WTC11 (cell line): ENCODE measurements around the gene PTGIS.

ENCODE experiments used
- FOXP4 ChIP-seq: sonication (generic); formaldehyde crosslinking; IDR thresholded peaks from 2 replicates; pipeline ENCODE4 v1.8.0; 2022; ENCODE audit warnings: mild to moderate bottlenecking, missing genetic modification reagents
- JUN ChIP-seq: sonication (generic); formaldehyde crosslinking; IDR thresholded peaks from 2 replicates; pipeline ENCODE4 v1.8.0; 2023; ENCODE audit warnings: mild to moderate bottlenecking, missing genetic modification reagents
- MAX ChIP-seq: sonication (generic); formaldehyde crosslinking; IDR thresholded peaks from 2 replicates; pipeline ENCODE4 v1.8.0; 2022; ENCODE audit warnings: mild to moderate bottlenecking, missing genetic modification reagents
- MYBL2 ChIP-seq: sonication (generic); formaldehyde crosslinking; IDR thresholded peaks from 2 replicates; pipeline ENCODE4 v1.8.1; 2023; ENCODE audit warnings: mild to moderate bottlenecking, moderate library complexity, missing genetic modification reagents
- NFE2L1 ChIP-seq: sonication (generic); formaldehyde crosslinking; IDR thresholded peaks from 2 replicates; pipeline ENCODE4 v1.8.1; 2023; ENCODE audit warnings: missing genetic modification reagents
- SP1 ChIP-seq: sonication (generic); formaldehyde crosslinking; conservative IDR thresholded peaks from 2 replicates; pipeline ENCODE4 v1.8.1; 2022; ENCODE audit warnings: missing genetic modification reagents
- TCF7 ChIP-seq: sonication (generic); formaldehyde crosslinking; IDR thresholded peaks from 2 replicates; pipeline ENCODE4 v1.8.0; 2022; ENCODE audit warnings: mild to moderate bottlenecking, low read depth, missing genetic modification reagents, moderate library complexity
- USF1 ChIP-seq: sonication (generic); formaldehyde crosslinking; IDR thresholded peaks from 2 replicates; pipeline ENCODE4 v1.8.0; 2022; ENCODE audit warnings: mild to moderate bottlenecking, missing genetic modification reagents
- USF2 ChIP-seq: sonication (generic); formaldehyde crosslinking; IDR thresholded peaks from 2 replicates; pipeline ENCODE4 v1.8.1; 2023; ENCODE audit warnings: mild to moderate bottlenecking, missing genetic modification reagents, moderate library complexity
- ZNF219 ChIP-seq: sonication (generic); formaldehyde crosslinking; IDR thresholded peaks from 2 replicates; pipeline ENCODE4 v1.8.0; 2023; ENCODE audit warnings: missing genetic modification reagents, mild to moderate bottlenecking, borderline replicate concordance
- TF ChIP-seq, protein P1 (sequence below): fragments of 200-600 bp; IDR thresholded peaks from 2 replicates; pipeline ENCODE4 v1.8.0; 2022; ENCODE audit warnings: antibody characterized with exemption
- TF ChIP-seq, protein P2 (sequence below): sonication (generic); formaldehyde crosslinking; IDR thresholded peaks from 2 replicates; pipeline ENCODE4 v1.8.0; 2023; ENCODE audit warnings: missing genetic modification reagents, mild to moderate bottlenecking, borderline replicate concordance
- TF ChIP-seq, protein P3 (sequence below): sonication (generic); formaldehyde crosslinking; conservative IDR thresholded peaks from 2 replicates; pipeline ENCODE4 v1.8.1; 2022; ENCODE audit warnings: mild to moderate bottlenecking, missing genetic modification reagents
- TF ChIP-seq, protein P4 (sequence below): sonication (generic); formaldehyde crosslinking; IDR thresholded peaks from 2 replicates; pipeline ENCODE4 v1.8.1; 2023; ENCODE audit warnings: mild to moderate bottlenecking, moderate library complexity, missing genetic modification reagents

DNA sequence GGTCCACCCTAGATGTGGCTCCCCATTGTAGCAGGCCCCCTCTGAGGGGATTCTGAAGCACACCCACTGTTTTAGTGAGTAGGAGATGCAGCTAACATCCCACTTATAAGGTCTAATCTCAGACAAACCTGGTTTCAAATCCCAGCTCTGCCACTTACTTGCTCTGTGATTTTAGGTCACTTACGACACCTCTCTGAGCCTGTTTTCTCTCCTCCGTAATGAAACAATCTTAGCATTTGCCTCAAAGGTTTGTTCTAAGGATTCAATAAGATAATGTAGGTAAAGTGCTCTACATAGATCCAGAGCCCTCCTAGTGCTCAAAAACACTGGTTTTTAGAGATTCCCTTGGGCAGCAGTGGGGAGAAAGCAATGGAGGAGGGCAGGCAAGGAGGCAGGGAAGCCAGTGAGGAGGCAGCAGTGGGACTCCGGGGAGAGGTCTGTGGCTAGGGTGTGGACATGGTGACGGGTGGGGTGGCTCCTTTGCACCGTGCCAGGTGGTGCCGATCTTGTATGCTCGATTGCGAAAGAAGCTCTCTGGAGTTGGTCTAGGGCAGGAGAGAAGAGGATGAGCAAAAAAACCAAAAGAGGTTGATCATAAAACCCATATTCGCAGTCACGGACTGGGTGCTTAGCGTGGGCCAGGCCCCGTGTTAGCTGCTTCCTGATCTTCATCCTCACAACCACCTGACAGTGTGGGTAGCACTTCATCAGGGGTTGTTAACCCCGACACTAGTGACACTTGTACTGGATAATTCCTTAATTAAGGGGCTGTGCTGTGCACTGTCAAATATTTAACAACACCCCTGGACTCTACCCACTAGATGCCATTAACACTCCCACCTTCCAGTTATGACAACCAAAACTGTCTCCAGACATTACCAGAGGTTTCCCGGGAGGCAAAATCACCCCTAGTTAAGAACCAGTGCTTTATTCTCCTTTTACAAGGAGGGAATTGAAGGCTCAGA is 16.8 kb upstream of the PTGIS start:
- TF ChIP-seq, protein P1, sequence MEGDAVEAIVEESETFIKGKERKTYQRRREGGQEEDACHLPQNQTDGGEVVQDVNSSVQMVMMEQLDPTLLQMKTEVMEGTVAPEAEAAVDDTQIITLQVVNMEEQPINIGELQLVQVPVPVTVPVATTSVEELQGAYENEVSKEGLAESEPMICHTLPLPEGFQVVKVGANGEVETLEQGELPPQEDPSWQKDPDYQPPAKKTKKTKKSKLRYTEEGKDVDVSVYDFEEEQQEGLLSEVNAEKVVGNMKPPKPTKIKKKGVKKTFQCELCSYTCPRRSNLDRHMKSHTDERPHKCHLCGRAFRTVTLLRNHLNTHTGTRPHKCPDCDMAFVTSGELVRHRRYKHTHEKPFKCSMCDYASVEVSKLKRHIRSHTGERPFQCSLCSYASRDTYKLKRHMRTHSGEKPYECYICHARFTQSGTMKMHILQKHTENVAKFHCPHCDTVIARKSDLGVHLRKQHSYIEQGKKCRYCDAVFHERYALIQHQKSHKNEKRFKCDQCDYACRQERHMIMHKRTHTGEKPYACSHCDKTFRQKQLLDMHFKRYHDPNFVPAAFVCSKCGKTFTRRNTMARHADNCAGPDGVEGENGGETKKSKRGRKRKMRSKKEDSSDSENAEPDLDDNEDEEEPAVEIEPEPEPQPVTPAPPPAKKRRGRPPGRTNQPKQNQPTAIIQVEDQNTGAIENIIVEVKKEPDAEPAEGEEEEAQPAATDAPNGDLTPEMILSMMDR: no peak
- TF ChIP-seq USF2 (CRISPR knock-in tag): no peak
- TF ChIP-seq, protein P2, sequence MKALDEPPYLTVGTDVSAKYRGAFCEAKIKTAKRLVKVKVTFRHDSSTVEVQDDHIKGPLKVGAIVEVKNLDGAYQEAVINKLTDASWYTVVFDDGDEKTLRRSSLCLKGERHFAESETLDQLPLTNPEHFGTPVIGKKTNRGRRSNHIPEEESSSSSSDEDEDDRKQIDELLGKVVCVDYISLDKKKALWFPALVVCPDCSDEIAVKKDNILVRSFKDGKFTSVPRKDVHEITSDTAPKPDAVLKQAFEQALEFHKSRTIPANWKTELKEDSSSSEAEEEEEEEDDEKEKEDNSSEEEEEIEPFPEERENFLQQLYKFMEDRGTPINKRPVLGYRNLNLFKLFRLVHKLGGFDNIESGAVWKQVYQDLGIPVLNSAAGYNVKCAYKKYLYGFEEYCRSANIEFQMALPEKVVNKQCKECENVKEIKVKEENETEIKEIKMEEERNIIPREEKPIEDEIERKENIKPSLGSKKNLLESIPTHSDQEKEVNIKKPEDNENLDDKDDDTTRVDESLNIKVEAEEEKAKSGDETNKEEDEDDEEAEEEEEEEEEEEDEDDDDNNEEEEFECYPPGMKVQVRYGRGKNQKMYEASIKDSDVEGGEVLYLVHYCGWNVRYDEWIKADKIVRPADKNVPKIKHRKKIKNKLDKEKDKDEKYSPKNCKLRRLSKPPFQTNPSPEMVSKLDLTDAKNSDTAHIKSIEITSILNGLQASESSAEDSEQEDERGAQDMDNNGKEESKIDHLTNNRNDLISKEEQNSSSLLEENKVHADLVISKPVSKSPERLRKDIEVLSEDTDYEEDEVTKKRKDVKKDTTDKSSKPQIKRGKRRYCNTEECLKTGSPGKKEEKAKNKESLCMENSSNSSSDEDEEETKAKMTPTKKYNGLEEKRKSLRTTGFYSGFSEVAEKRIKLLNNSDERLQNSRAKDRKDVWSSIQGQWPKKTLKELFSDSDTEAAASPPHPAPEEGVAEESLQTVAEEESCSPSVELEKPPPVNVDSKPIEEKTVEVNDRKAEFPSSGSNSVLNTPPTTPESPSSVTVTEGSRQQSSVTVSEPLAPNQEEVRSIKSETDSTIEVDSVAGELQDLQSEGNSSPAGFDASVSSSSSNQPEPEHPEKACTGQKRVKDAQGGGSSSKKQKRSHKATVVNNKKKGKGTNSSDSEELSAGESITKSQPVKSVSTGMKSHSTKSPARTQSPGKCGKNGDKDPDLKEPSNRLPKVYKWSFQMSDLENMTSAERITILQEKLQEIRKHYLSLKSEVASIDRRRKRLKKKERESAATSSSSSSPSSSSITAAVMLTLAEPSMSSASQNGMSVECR (CRISPR knock-in tag): no peak
- no peak for TF ChIP-seq FOXP4 (CRISPR knock-in tag)
- TF ChIP-seq MAX (CRISPR knock-in tag): no peak
- no peak for TF ChIP-seq JUN (CRISPR knock-in tag)
- TF ChIP-seq, protein P3, sequence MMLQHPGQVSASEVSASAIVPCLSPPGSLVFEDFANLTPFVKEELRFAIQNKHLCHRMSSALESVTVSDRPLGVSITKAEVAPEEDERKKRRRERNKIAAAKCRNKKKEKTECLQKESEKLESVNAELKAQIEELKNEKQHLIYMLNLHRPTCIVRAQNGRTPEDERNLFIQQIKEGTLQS (CRISPR knock-in tag): no peak
- TF ChIP-seq, protein P4, sequence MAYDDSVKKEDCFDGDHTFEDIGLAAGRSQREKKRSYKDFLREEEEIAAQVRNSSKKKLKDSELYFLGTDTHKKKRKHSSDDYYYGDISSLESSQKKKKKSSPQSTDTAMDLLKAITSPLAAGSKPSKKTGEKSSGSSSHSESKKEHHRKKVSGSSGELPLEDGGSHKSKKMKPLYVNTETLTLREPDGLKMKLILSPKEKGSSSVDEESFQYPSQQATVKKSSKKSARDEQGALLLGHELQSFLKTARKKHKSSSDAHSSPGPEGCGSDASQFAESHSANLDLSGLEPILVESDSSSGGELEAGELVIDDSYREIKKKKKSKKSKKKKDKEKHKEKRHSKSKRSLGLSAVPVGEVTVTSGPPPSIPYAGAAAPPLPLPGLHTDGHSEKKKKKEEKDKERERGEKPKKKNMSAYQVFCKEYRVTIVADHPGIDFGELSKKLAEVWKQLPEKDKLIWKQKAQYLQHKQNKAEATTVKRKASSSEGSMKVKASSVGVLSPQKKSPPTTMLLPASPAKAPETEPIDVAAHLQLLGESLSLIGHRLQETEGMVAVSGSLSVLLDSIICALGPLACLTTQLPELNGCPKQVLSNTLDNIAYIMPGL (CRISPR knock-in tag): no peak
- TF ChIP-seq MYBL2: no peak
- no peak for TF ChIP-seq NFE2L1 (CRISPR knock-in tag)
- no peak for TF ChIP-seq USF1 (CRISPR knock-in tag)
- no peak for TF ChIP-seq TCF7 (CRISPR knock-in tag)
- TF ChIP-seq ZNF219: no peak
- no peak for TF ChIP-seq SP1 (CRISPR knock-in tag)
